OCI-M1 (cell line): Measurements from ENCODE around the gene TTLL7.
"Not testable (repeated sequence)": the region's sequence is repeated elsewhere in the genome, so short reads cannot be mapped to it uniquely, and the experiment has no call there.

Experiments used
- DNase-seq: peaks from one replicate; lab custom pipeline; 2025; lab: John Stamatoyannopoulos, UW

The TTLL7 gene

DNA sequence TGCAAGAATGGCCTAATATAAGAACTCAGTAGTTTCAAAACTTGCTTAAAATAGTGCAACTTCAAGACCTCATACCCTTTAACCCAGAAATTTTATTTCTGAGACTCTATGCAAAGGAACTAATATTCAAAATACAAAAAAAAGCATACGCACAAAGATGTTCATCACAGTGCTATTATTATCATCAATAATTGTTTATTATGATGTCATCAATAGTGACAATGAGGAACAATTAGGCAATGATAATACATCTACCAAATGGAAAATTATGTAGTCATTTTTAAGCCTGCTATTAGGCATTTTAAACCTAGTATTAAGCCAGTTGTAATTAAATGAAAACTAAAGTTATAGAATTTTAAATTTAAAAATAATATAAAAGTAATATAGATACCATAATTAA is 3.3 kb downstream of the TTLL7 start:
- no peak for DNase-seq

DNA sequence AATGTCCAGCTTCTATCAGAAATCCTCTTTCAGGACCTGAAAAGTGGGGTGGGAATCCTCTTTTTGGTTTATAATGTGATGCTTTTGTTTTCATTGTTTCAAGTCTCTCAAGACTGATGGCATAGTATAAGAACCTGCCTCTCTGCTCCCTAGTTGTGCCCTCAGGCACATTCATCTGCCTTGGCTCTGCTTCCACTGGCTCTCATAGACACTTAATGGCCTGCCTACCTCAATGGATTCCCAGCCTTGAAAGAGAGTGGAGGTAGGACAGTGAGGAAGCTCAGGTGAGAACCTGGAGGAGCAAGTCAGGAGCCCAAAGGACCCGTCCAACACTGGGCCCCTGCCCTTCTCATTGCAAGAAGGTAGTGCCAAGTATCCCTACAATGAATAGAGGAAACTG is 4.8 kb downstream of the TTLL7 start:
- no peak for DNase-seq

DNA sequence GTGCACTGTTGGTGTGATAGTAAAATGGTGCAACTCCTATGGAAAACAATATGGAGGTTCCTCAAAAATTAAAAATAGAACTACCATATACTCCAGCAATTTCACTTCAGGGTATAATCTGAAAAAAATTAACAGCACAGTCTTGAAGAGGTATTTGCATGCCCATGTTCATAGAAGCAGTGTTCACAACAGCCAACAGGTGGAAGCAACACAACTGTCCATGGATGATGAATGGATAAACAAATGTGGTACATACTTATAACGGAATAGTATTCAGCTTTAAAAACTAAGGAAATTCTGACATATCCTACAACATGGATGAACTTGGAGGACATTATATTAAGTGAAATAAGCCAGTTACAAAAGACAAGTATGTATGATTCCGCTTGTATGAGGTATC is 8.2 kb downstream of the TTLL7 start:
- DNase-seq, result no peak

DNA sequence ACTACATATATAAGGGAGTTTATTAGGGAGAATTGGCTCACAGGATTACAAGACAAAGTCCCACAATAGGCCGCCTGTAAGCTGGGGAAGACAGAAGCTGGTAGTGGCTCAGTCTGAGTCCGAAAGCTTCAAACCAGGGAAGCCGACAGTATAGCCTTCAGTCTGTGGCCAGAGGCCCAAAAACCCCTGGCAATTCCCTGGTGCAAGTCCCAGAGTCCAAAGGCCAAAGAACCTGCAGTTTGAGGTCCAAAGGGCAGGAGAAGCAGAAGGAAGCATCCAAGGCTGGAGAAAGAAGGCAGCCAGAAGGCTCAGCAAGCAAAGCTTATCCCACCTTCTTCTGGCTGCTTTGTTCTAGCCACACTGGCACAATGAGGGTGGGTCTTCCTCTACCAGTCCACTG is 13.9 kb downstream of the TTLL7 start:
- no peak for DNase-seq

DNA sequence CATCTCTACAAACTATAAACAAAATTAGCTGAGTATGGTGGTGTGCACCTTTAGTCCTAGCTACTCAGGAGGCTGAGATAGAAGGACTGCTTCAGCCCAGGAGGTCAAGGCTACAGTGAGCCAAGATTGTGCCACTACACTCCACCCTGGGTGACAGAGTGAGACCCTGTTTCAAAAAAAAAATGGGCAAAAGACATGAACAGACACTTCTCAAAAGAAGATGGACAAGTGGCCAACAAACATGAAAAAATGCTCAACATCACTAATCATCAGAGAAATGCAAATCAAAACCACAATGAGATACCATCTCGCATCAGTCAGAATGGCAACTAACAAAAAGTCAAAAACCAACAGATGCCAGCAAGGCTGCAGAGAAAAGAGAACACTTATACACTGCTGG is 15.0 kb downstream of the TTLL7 start:
- not testable (repeated sequence) for DNase-seq

DNA sequence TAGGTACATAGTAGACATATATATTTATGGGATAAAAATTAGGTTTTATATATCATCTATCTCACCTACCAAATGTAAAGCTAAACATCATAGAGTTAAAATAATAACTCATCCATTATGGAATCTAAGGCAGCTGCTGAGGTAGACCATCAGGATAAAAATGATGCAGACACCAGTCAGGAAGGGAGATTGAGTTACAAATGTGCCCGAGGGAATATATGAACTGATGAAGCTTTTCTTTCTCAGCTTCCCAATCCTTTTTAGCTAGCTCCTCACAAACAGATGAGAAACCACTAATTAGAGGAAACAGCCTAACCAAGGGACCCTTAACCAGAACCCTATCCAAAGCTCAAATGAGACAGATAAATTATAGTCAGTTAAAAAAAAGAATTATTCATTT is 20.9 kb downstream of the TTLL7 start:
- no peak for DNase-seq

DNA sequence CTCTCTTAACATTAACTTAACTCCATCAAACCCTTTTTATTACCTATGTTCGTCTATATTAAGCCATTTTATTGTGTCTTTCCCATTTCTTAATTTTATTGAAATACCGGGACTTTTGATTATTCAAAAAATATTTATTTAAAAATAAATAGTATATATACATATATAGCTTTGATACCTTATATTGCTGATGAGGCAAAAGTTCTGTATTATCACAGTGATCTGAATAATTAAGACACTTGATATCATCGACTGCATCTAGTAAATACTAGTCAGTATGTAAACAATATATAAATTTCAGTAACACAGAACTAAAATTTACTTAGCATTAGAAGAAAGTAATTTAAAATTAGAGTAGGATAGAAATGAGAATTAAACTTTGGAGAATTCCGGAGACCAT is 22.0 kb downstream of the TTLL7 start:
- DNase-seq, result no peak

DNA sequence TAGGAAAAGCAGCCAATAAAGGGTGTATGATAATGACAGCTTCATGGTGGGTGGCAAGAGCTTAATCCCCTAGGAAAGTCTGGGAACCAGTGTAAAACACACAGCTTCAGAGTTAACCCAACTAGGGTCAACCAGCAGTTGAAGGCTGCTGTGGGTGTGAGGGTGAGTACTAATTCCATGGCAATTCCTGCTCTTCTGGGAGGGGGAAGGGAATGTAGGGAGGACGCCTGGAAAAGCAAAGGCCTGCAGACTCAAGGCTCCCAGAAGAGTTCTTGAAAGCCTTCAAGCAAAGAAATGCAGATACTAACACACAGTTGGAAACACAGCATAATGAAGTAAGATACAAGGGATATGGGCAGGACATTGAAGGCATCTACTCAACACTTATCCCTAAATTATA is 28.1 kb downstream of the TTLL7 start:
- no peak for DNase-seq

DNA sequence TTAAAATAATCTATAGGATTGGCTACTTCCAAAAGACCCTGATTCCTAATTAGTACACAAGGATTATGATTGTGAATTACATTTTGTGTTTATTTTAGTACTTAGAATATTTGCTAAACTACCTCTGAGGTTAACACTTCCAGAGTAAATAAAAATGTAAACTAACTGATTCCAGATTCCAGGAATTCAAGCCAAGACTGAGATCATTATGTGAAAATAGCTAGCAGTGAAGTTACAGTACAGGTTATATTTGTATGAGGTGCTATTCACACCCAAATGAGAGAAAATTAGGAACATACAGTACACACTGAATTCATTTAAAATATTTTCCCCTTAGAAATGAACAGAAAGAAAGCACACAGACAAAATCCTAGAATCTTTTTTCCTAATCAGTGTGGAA is 28.8 kb downstream of the TTLL7 start:
- DNase-seq, result no peak

DNA sequence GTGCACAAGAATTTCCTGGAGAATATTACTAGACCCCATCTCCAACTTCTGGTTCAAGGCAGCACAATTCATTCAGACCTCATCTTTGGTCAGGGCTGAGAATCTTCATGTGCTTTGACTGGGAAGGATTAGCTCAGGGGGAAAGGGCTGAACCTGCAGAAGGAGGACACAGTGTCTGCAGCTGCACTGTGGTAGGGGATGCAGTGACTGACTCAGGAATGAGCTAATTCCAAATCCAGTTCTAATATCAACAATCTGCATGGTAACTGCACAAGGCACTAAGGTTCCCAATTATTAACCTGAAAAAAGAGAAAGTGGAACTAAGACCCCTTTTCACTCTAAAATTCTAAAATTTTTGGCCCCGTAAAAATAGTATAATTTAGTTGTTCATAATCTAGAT is 31.6 kb downstream of the TTLL7 start:
- no peak for DNase-seq

DNA sequence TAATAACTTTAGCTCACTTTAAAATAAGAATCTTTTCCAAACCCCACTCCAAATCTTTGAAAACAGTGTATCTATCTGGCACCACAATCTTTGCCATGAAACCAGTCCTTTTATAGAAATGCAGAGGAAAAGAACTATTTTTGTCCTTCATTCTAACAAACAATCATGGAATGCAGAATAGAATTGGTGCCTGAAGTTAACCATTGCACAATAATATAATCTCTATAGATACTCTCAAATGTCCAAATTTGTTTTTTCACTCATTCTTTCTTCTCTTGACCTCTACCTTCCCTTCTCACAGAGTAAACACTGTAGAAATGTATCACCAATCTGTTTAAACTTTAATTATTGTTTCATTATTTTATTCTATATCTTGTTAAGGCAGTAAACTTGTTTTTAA is 34.8 kb downstream of the TTLL7 start:
- no peak for DNase-seq

DNA sequence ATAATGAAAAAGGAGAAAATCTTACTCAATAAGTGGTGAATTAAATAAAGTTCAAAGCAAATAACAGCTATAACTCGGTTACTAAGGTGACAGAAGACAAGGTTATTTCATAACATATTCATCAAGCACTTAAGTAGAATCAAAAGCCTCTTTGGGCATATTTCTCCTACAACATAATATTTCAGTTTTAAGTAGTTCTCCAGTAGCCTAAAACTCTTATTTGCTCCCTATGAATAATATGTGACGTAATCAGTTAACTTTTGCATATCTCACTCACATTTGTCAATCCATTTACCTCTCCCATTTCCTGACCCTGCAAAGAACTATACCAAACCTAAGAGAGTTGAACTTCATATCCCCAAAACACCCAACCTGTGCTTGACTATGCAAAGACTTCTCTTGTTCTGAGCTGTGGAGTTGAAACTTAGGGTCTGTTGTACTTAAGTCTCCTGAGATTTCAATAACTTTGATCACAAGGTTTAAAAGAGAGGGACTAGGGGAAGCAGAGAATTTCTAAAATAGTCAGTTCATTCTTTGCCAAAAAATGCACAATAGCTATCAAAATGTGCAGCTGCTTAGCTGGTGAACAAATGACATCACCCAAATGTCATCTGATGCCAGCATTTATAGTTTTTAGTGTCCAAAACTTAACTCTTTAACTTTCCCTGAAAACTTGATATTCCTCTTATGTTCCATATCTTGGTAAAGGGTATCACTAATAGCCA is 37.2 kb downstream of the TTLL7 start:
- no peak for DNase-seq

DNA sequence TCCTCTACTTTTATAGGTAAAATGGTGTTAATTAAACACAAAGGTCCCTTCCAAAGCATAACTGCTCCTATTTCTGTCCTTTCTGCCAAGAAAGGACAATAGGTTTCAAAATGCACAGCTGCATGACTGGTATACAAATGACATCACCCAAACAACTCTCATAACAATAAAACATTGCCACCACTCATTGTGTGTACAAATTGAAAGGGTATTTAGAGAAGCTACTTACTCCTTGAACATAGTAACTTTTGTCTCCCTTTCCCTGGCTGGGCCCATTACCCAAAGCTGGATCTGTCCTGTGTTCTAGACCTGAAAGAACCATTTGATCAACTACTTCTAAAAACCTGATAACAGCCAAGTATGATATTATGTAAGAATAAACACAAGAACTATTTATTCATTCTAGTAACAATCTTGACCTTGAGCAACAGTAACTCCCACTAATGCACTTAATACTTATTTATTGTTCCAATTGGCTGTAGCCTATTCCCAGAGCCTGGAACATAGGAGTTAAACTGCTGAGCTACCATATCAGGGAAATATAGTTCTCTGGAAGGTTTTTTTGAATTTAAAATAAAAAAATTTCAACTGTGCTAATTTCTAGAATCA is 38.2 kb downstream of the TTLL7 start:
- no peak for DNase-seq

DNA sequence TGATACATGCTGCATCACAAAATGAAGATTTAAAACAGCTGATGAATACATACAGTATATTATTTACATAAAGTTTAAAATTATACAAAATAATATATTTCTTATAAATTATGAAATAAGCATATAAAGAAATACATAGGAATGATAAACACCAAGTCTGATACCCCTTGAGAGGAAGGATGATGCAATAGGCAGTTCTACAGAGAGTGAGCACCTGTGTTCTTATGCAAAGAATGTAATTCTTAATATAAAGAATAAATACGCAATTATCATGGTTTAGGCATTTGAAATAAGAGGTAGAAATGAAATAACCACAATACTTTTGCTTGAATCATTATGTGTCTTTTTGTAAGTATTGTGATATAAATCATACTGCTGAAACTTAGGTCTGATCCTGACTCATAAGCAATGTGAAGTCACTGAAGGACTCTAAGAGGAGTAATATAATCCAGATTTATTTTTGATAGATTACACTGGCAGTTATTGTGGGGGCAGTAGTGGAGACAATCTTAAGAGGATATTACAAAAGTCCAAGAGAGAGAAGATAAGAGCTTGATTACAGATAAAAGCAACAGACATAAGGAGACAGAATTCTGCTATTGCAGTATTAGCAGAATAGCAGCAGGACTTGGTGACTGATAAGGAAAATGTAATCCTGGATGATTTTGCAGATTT is 39.0 kb downstream of the TTLL7 start:
- peak; percentile 54 for DNase-seq

DNA sequence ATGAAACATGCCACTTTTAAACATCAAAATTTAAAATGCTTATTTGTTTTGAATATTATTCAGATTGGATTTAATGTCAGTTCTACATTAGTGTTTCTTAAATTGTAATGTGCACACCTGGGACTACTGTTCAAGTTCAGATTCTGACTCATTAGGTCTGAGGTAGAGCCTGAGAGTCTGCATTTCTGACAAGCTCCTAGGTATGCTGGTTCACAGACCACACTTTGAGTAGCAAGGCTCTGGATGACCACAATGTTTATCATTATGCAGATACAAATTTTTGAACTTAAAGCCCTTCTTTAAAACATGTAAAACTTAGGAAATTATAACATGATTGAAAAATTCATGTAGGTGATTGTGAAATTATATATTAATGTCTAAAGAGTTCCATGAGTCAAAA is 40.2 kb downstream of the TTLL7 start:
- no peak for DNase-seq

DNA sequence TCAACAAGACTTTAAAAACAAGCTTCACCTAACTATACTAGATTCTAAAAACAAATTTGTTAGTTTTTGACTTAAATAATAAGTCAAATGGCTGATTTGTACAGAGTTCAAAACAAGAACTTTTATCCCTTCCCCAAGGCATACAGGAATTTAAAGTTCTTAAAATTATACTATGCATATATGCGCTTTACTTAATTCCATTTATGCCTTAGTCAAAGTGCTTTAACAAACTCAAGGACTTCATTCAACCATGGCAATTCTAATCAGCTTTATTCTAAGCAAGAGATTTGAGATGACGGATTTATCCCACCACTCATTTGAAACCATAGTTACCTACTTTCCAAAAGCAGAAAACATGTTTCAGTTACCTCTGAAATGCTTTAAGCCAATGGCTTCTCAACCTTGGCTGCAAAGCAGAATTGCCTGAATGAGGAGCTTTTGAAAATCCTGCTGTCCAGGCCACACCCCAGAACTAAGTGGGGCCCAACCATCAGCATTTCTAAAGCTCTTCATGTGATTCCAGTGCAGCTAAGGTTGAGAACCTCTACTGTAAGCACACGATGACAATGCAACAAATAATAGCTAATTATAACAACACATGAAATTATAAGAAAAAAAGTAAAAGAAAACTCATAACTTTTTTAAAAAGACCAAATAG is 44.6 kb downstream of the TTLL7 start:
- DNase-seq, result no peak

DNA sequence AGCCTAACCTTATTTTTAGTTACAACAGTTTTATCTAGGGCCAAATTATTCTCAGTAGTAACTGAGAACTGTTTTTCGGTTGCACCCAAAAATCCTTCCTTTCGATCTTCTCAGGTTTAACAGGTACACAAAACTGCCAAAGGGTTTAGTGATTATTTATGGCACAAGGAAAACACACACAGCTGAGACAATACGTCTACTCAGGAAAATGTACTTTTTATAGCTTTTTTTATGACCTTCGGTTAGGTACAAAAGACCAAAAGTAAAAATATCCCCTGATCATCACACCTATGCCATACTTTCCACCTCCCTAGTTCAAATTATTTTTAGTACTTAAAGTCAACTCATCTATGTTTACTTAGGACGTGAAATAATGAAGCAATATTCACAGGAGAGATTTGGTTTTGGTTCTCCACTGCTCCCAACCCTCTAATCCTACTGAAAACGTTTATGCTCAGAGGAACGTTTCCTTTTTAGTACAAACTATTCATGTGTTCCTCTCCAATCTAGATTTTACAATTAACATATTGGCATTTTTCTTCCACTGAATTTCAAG is 48.7 kb downstream of the TTLL7 start:
- DNase-seq, result no peak

DNA sequence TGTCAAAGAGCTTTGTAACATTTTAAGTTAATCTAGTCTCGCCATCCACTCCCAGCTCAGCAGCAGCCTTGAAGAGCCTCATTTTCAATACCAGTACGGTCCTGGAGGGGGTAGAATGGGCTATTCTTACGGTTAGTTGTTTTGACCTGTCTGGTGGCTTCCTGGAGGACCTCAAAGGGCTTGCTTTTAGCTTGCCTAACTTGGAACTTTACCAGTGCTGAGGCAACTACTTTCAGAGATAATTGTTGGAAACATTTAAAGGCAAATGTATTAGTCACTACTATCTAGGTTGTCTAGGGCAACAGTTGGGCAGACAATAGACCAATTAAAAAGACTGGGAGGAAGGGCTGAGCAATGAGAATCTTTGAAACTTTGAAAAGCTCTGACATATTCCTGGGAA is 56.0 kb downstream of the TTLL7 start:
- DNase-seq, result no peak

DNA sequence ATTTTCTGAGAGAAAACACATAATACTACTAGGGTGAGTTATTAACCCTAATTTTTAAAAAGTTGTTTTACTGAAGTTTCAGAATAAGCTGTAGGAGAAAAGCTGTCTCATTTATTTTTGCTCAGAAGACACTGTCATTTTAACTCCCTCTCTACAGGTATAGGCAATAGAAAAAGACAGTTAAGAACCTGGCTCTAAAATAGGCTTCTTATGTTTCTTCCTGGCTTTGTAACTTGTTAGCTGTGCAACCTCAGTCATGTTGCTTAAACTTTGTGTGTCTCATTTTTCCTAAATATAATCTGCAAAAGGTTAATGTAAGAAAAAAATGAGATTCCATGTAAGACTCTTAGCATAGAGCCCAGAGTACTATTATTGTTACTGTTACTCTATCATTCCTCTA is 64.4 kb downstream of the TTLL7 start:
- DNase-seq, result no peak

DNA sequence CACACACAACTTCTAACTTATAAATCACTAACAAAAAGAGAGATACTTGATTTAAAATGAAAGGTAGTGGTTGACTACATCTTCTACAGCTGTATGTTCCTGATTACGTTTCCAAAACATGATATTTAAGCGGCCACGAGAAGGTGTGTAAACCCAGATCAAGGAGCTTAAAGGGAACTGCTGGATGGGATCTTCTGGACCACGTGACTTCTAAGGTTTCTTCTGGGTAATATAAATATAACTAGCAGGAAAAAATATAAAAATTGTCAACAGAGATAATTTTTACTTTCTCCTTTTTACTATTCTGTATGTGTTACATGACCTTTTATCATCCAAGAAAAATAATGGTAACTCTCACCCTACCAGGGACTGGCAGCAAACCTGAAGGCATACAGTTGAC is 66.2 kb downstream of the TTLL7 start:
- no peak for DNase-seq

DNA sequence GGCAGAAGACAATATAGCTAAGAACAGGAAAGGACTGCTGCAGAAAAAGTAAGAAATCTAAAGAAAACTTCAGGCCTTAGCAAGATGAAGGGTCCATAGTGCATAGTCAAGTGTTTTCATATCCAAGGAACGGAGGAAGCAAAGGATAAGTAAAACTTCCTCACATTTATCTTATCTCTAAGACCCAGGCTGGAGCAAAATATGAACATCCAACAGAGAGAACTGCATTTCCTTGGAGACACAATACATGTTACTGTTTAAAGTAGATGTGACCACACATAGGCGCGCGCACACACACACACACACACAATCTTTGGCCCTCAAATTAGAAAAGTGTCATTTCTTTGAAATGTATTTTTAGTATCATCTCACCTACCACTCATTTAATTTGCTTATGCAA is 66.7 kb downstream of the TTLL7 start:
- peak; percentile 52 for DNase-seq

DNA sequence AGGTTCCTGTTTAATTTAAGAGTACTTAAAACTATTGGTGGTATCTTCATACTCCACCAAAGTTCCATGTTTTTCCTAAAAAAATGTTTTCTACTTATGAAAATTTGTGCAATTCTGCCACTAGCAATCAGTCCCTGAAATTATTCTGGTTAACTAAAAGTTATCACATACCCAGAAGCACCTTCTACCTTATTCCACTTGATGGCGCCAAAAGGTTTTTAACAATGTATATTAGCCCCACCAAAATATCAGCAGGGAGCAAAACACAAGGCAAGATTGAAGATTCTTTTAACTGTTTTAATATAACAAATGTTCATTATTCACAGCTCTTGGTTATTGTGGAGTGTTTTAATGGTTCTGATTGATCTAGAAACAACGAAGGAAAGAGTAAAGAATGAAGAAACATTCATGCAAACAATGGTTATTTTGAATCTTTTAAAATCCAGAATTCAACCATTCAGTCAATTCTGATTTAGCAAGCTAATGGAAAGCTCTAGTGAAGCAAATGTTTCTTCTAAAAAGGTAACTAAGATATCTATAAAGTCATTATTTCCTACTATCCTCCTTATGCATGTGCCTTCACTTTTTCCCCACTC is 67.2 kb downstream of the TTLL7 start:
- peak; percentile 83 for DNase-seq
